HCT116 (cell line): ENCODE measurements around the gene GLRX3. TPM values are rescaled to one million over a fixed set of nuclear protein-coding genes. Genes with fewer than 3 reads are reported as not detected.

Experiments used
- ATAC-seq: fragments of 200-7000 bp; cut with Tn5 transposase; 2 replicates; pipeline ENCODE4 v1.9.1; 2020; ENCODE audit warnings: mild to moderate bottlenecking, moderate library complexity
- BruUV-seq: library from RNA; stranded (reverse); fragments of 400-500 nt; replicated peaks from 2 replicates; lab custom pipeline; 2021; lab: Mats Ljungman, UMichigan
- CTCF ChIA-PET: fragments of 300-600 bp; sonication (Branson Sonifier 250); formaldehyde crosslinking; loops from one replicate; lab custom pipeline; 2021; ENCODE audit warnings: antibody characterized with exemption; lab: Charles Lee
- POLR2A ChIA-PET: fragments of 300-600, 350-600 bp; sonication (Branson Sonifier 250); formaldehyde crosslinking; loops from one replicate; lab custom pipeline; 2021; ENCODE audit warnings: antibody characterized with exemption; lab: Charles Lee
- RAD21 ChIA-PET, 2 experiments: fragments of 300-600 bp; sonication (Branson Sonifier 250); formaldehyde crosslinking; loops; one replicate each; lab custom pipeline; 2023; ENCODE audit warnings: low total read pairs in 2 of 2; ENCODE audit not compliant: uncharacterized antibody in 2 of 2, unreplicated experiment in 2 of 2, low non-redundant PET in 1 of 2; lab: Charles Lee
- DNase-seq: peaks from one replicate; pipeline ENCODE4 v3.0.0-alpha.2; 2010; ENCODE audit warnings: low read depth, low spot score
- H2AFZ ChIP-seq: fragments of 200-600 bp; shearing (Covaris generic), sonication (generic); 2 replicates; pipeline ENCODE4 v1.6.1; 2017; ENCODE audit warnings: low read depth, mixed run types, mixed read lengths, antibody characterized with exemption, low read length; ENCODE audit not compliant: poor library complexity, severe bottlenecking
- H3K27ac ChIP-seq: 2 replicates; pipeline ENCODE4 v1.5.1; 2012; ENCODE audit warnings: low read depth, low read length
- H3K27me3 ChIP-seq: fragments of 200-600 bp; sonication (generic); 2 replicates; pipeline ENCODE4 v1.6.1; 2016; ENCODE audit warnings: mixed run types, low read length, mixed read lengths; ENCODE audit not compliant: insufficient read depth
- H3K36me3 ChIP-seq, 2 experiments: fragments of 200-500 bp in 1 of 2; fragments of 200-600 bp in 1 of 2; sonication (Bioruptor generic) in 1 of 2; sonication (generic) in 1 of 2; 2 replicates each; pipeline versions ENCODE4 v1.5.1 to v1.6.1; 2014 to 2016; ENCODE audit warnings: low read length in 2 of 2, inconsistent platforms in 1 of 2, mixed read lengths in 1 of 2, mixed run types in 1 of 2; ENCODE audit not compliant: insufficient read depth in 2 of 2, control insufficient read depth in 1 of 2
- H3K4me1 ChIP-seq, 2 experiments: fragments of 200-600 bp in 1 of 2; sonication (generic) in 1 of 2; 2 replicates each; pipeline versions ENCODE4 v1.5.1 to v1.6.1; 2012 to 2017; ENCODE audit warnings: low read length in 2 of 2, inconsistent platforms in 1 of 2, mild to moderate bottlenecking in 1 of 2, mixed read lengths in 1 of 2, mixed run types in 1 of 2, moderate library complexity in 1 of 2; ENCODE audit not compliant: insufficient read depth in 2 of 2, control insufficient read depth in 1 of 2
- H3K4me2 ChIP-seq: fragments of 200-600 bp; sonication (generic); 2 replicates; pipeline ENCODE4 v1.6.1; 2017; ENCODE audit warnings: mixed run types, low read length, mixed read lengths
- H3K4me3 ChIP-seq, 2 experiments: fragments of 200-600 bp in 1 of 2; sonication (generic) in 1 of 2; replicated peaks in 1 of 2; 2 replicates each; pipeline ENCODE4 v1.5.1; 2011 to 2016; ENCODE audit warnings: low read length in 2 of 2, control low read depth in 1 of 2, low read depth in 1 of 2, mild to moderate bottlenecking in 1 of 2, mixed read lengths in 1 of 2, mixed run types in 1 of 2
- H3K79me2 ChIP-seq: fragments of 200-600 bp; sonication (generic); 2 replicates; pipeline ENCODE4 v1.6.1; 2017; ENCODE audit warnings: mild to moderate bottlenecking, mixed run types, low read length, moderate library complexity, mixed read lengths; ENCODE audit not compliant: insufficient read depth
- H3K9ac ChIP-seq: fragments of 200-600 bp; sonication (generic); 2 replicates; pipeline ENCODE4 v1.6.1; 2016; ENCODE audit warnings: low read length, mixed read lengths
- H3K9me2 ChIP-seq: fragments of 200-600 bp; sonication (generic), shearing (Covaris generic); 2 replicates; pipeline ENCODE4 v1.6.1; 2017; ENCODE audit warnings: mixed run types, mild to moderate bottlenecking, moderate library complexity; ENCODE audit not compliant: insufficient read depth
- H3K9me3 ChIP-seq, 2 experiments: fragments of 200-500 bp in 1 of 2; fragments of 200-600 bp in 1 of 2; sonication (Bioruptor generic) in 1 of 2; sonication (generic) in 1 of 2; 2 replicates each; pipeline ENCODE4 v1.6.1; 2014 to 2017; ENCODE audit warnings: low read length in 2 of 2, mixed read lengths in 2 of 2, inconsistent platforms in 1 of 2, low read depth in 1 of 2, mild to moderate bottlenecking in 1 of 2, mixed run types in 1 of 2, moderate library complexity in 1 of 2; ENCODE audit not compliant: control insufficient read depth in 1 of 2, insufficient read depth in 1 of 2
- H4K20me1 ChIP-seq: fragments of 200-600 bp; sonication (generic), shearing (Covaris generic); 2 replicates; pipeline ENCODE4 v1.6.1; 2017; ENCODE audit warnings: mixed run types, mild to moderate bottlenecking, moderate library complexity; ENCODE audit not compliant: insufficient read depth
- ATF3 ChIP-seq: IDR thresholded peaks from 2 replicates; pipeline ENCODE4 v1.6.1; 2012
- CEBPB ChIP-seq: IDR thresholded peaks from 2 replicates; pipeline ENCODE4 v1.6.1; 2012; ENCODE audit warnings: low read depth
- CTCF ChIP-seq, 3 experiments: fragments of 200-600 bp in 1 of 3; sonication (generic) in 1 of 3; IDR thresholded peaks in 2 of 3; conservative IDR thresholded peaks in 1 of 3; 2 replicates each; pipeline ENCODE4 v1.5.1; 2012 to 2017; ENCODE audit warnings: low read depth in 2 of 3, low read length in 2 of 3, antibody characterized with exemption in 1 of 3, borderline replicate concordance in 1 of 3, control low read depth in 1 of 3, mild to moderate bottlenecking in 1 of 3, mixed read lengths in 1 of 3, mixed run types in 1 of 3, moderate library complexity in 1 of 3; ENCODE audit not compliant: insufficient read depth in 1 of 3
- EZH2phosphoT487 ChIP-seq: fragments of 200-600 bp; IDR thresholded peaks from 2 replicates; pipeline ENCODE4 v1.6.1; 2018; ENCODE audit warnings: antibody characterized with exemption, borderline replicate concordance
- FOSL1 ChIP-seq: IDR thresholded peaks from 2 replicates; pipeline ENCODE4 v1.6.1; 2012; ENCODE audit warnings: low read depth
- JUND ChIP-seq: IDR thresholded peaks from 2 replicates; pipeline ENCODE4 v1.6.1; 2012
- ZBTB33 ChIP-seq: IDR thresholded peaks from 2 replicates; pipeline ENCODE4 v1.6.1; 2011; ENCODE audit warnings: mild to moderate bottlenecking, low read length, moderate library complexity; ENCODE audit not compliant: insufficient replicate concordance; ENCODE audit errors: extremely low read depth
- ZFX ChIP-seq: fragments of 450-650 bp; IDR thresholded peaks from 2 replicates; pipeline ENCODE4 v1.6.1; 2017
- intact Hi-C: fragments of 100-400 bp; cut with micrococcal nuclease; formaldehyde crosslinking; loops from 2 replicates; pipeline ENCODE4 v1.10.0; 2022
- total RNA-seq: library from RNA; stranded (reverse); gene quantifications from one replicate; pipeline ENCODE4 v1.2.1, GENCODE V29; 2021; ENCODE audit not compliant: unreplicated experiment

Gene GLRX3
- total RNA-seq, 1 experiment from 2014 or later: 59.1 TPM

- ChIA-PET POLR2A (no interaction called here), RAD21 (no interaction called here), CTCF (no interaction called here)
- Histone ChIP-seq H3K36me3 (no peaks in the 10 kb centered on the region), H3K9ac (no peak overlapping the region), H2AFZ (no peak overlapping the region), H3K79me2 (peaks cover 85% of the 10 kb centered on the region), H3K4me2 (no peak overlapping the region), H3K9me3 (no peaks in the 10 kb centered on the region), H3K27me3 (no peaks in the 10 kb centered on the region), H3K27ac (no peak overlapping the region), H3K4me3 (no peak overlapping the region), H3K9me2 (no peaks in the 10 kb centered on the region)
- BruUV-seq: no TSS peak
- DNase-seq (no peak), ATAC-seq (no peak)
- intact Hi-C loops: no loop called here
- TF ChIP-seq CEBPB (no peak), JUND (no peak), EZH2phosphoT487 (no peak), CTCF (IDR thresholded peaks at IDR 0.05 in 2 of 3, conservative IDR thresholded peaks at IDR 0.05 in 1 of 3; ENCODE audit: borderline replicate concordance in 1 of 3, insufficient read depth in 1 of 3, low read depth in 2 of 3, low read length in 2 of 3) (no peak), ZFX (no peak), FOSL1 (no peak), ZBTB33 (no peak), ATF3 (no peak)
- TF ChIP-seq, all 23 proteins: peak for 0
- Histone ChIP-seq H4K20me1 (0 out of 2 replicates have a peak, but pooled peaks cover 6% of the 10 kb centered on the region), H3K4me1 (peaks cover 8 to 24% of the 10 kb centered on the region in 2 experiments; a peak in 3 of 4 replicates)
Observed at GRCh38 chr10:130140425-130140824, 4.2 kb downstream of the GLRX3 start.
